BE2C (cell line): Measurements from ENCODE around the gene UHRF2.
A peak's percentile ranks its signal among the peaks of the same experiment; 100 is the strongest.

Experiments
- DNase-seq: peaks from one replicate; pipeline ENCODE4 v3.0.0-alpha.2; 2020
- H3K27me3 ChIP-seq: fragments of 250-450 bp; sonication (Bioruptor Pico); 2 replicates; pipeline ENCODE4 v1.5.1; 2020; ENCODE audit warnings: mild to moderate bottlenecking
- H3K36me3 ChIP-seq: fragments of 250-450 bp; sonication (Bioruptor Pico); 2 replicates; pipeline ENCODE4 v1.5.1; 2020; ENCODE audit warnings: mild to moderate bottlenecking
- H3K4me1 ChIP-seq: fragments of 250-450 bp; sonication (Bioruptor Pico); 2 replicates; pipeline ENCODE4 v1.5.1; 2020
- H3K4me3 ChIP-seq: 2 replicates; pipeline ENCODE4 v1.5.1; 2011; ENCODE audit warnings: low read depth, low read length
- H3K9me3 ChIP-seq: fragments of 250-450 bp; sonication (Bioruptor Pico); 2 replicates; pipeline ENCODE4 v1.5.1; 2020
- CTCF ChIP-seq: IDR thresholded peaks from 2 replicates; pipeline ENCODE4 v1.5.1; 2012; ENCODE audit warnings: mild to moderate bottlenecking, low read depth, low read length

UHRF2 gene

GRCh38 chr9:6471231-6471850, 58.3 kb downstream of the UHRF2 start:
- Histone ChIP-seq H3K9me3 (no peaks in the 10 kb centered on the region), H3K36me3 (peaks cover 3% of the 10 kb centered on the region; the same call in 1 of the 2 replicates), H3K4me1 (peaks cover 13% of the 10 kb centered on the region), H3K27me3 (no peaks in the 10 kb centered on the region), H3K4me3 (no peak overlapping the region)
- DNase-seq: no peak
- no peak for TF ChIP-seq CTCF

GRCh38 chr9:6473151-6473550, 60.2 kb downstream of the UHRF2 start:
- H3K36me3 ChIP-seq: peaks cover 12% of the 10 kb centered on the region
- peaks cover 13% of the 10 kb centered on the region for H3K4me1 ChIP-seq
- no peak for TF ChIP-seq CTCF

GRCh38 chr9:6479959-6480358, 67.0 kb downstream of the UHRF2 start:
- Histone ChIP-seq H3K27me3 (no peaks in the 10 kb centered on the region), H3K4me1 (no peaks in the 10 kb centered on the region), H3K36me3 (peaks cover 36% of the 10 kb centered on the region), H3K4me3 (no peak overlapping the region), H3K9me3 (no peaks in the 10 kb centered on the region)
- no peak for DNase-seq
- TF ChIP-seq CTCF: no peak

More at GRCh38 chr9:6473151-6473550, 60.2 kb downstream of the UHRF2 start:
- Histone ChIP-seq H3K27me3 (no peaks in the 10 kb centered on the region), H3K4me3 (no peak overlapping the region), H3K9me3 (no peaks in the 10 kb centered on the region)
- DNase-seq: no peak

- Histone ChIP-seq H3K36me3 (peaks cover 49% of the 10 kb centered on the region), H3K4me1 (no peaks in the 10 kb centered on the region)
- DNase-seq: no peak
Measured at GRCh38 chr9:6484210-6484609, 71.2 kb downstream of the UHRF2 start.

GRCh38 chr9:6488395-6488794, 75.4 kb downstream of the UHRF2 start:
- peaks cover 32% of the 10 kb centered on the region for H3K36me3 ChIP-seq
- DNase-seq: peak; percentile 12

More at GRCh38 chr9:6484210-6484609, 71.2 kb downstream of the UHRF2 start:
- H3K4me3 ChIP-seq: no peak overlapping the region
- H3K27me3 ChIP-seq: no peaks in the 10 kb centered on the region
- no peaks in the 10 kb centered on the region for H3K9me3 ChIP-seq
- no peak for TF ChIP-seq CTCF

More at GRCh38 chr9:6488395-6488794, 75.4 kb downstream of the UHRF2 start:
- H3K9me3 ChIP-seq: no peaks in the 10 kb centered on the region
- TF ChIP-seq CTCF: no peak
- no peaks in the 10 kb centered on the region for H3K4me1 ChIP-seq
- no peaks in the 10 kb centered on the region for H3K27me3 ChIP-seq
- no peak overlapping the region for H3K4me3 ChIP-seq
